H9 (cell line): ENCODE data around the gene CEP68. TPM values are rescaled to one million over a fixed set of nuclear protein-coding genes. Genes with fewer than 3 reads are reported as not detected.

Experiments
- DNase-seq: peaks from one replicate; pipeline ENCODE4 v3.0.0-alpha.2; 2017
- H2AFZ ChIP-seq: one replicate; pipeline ENCODE4 v1.6.1; 2013; ENCODE audit warnings: mild to moderate bottlenecking, low read length, control low read depth, moderate library complexity
- H2AK5ac ChIP-seq: 2 replicates; pipeline ENCODE4 v1.6.1; 2013; ENCODE audit warnings: low read length, control low read depth, mixed read lengths; ENCODE audit not compliant: insufficient read length
- H2BK120ac ChIP-seq: one replicate; pipeline ENCODE4 v1.6.1; 2013; ENCODE audit warnings: low read depth, mild to moderate bottlenecking, low read length, control low read depth, inconsistent platforms; ENCODE audit not compliant: poor library complexity, severe bottlenecking
- H2BK12ac ChIP-seq: 2 replicates; pipeline ENCODE4 v1.6.1; 2013; ENCODE audit warnings: low read length, control low read depth, mixed read lengths, low read depth; ENCODE audit not compliant: insufficient read length
- H2BK15ac ChIP-seq: 2 replicates; pipeline ENCODE4 v1.6.1; 2013; ENCODE audit warnings: low read depth, low read length, control low read depth
- H2BK20ac ChIP-seq: one replicate; pipeline ENCODE4 v1.6.1; 2013; ENCODE audit warnings: low read depth, mild to moderate bottlenecking, low read length, control low read depth, inconsistent platforms; ENCODE audit not compliant: poor library complexity, severe bottlenecking
- H2BK5ac ChIP-seq: 2 replicates; pipeline ENCODE4 v1.6.1; 2013; ENCODE audit warnings: low read length, control low read depth, mixed read lengths; ENCODE audit not compliant: insufficient read length
- H3K14ac ChIP-seq: 2 replicates; pipeline ENCODE4 v1.6.1; 2013; ENCODE audit warnings: low read length, control low read depth; ENCODE audit not compliant: insufficient read depth
- H3K18ac ChIP-seq: 2 replicates; pipeline ENCODE4 v1.6.1; 2013; ENCODE audit warnings: low read depth, mild to moderate bottlenecking, mixed read lengths, low read length, control low read depth; ENCODE audit not compliant: insufficient read length
- H3K23ac ChIP-seq: 2 replicates; pipeline ENCODE4 v1.6.1; 2013; ENCODE audit warnings: low read length, control low read depth, mixed read lengths, low read depth; ENCODE audit not compliant: insufficient read length
- H3K23me2 ChIP-seq: 2 replicates; pipeline ENCODE4 v1.6.1; 2013; ENCODE audit warnings: low read depth, mild to moderate bottlenecking, mixed read lengths, low read length, control low read depth; ENCODE audit not compliant: insufficient read length, poor library complexity, severe bottlenecking
- H3K27ac ChIP-seq: 2 replicates; pipeline ENCODE4 v1.5.1; 2013; ENCODE audit warnings: low read length, control low read depth, mixed read lengths, low read depth; ENCODE audit not compliant: insufficient read length
- H3K27me3 ChIP-seq: 2 replicates; pipeline ENCODE4 v1.6.1; 2013; ENCODE audit warnings: low read length, control low read depth, inconsistent platforms; ENCODE audit not compliant: insufficient read depth
- H3K4ac ChIP-seq: 2 replicates; pipeline ENCODE4 v1.6.1; 2013; ENCODE audit warnings: low read depth, mild to moderate bottlenecking, control low read depth, inconsistent platforms, low read length, moderate library complexity
- H3K4me1 ChIP-seq: 2 replicates; pipeline ENCODE4 v1.6.1; 2013; ENCODE audit warnings: low read length, control low read depth, inconsistent platforms; ENCODE audit not compliant: insufficient read depth
- H3K4me2 ChIP-seq: 2 replicates; pipeline ENCODE4 v1.6.1; 2013; ENCODE audit warnings: low read length, control low read depth, mixed read lengths; ENCODE audit not compliant: insufficient read length, insufficient read depth
- H3K56ac ChIP-seq: 2 replicates; pipeline ENCODE4 v1.6.1; 2013; ENCODE audit warnings: low read depth, mild to moderate bottlenecking, mixed read lengths, low read length, control low read depth; ENCODE audit not compliant: insufficient read length
- H3K79me1 ChIP-seq: 2 replicates; pipeline ENCODE4 v1.6.1; 2013; ENCODE audit warnings: low read depth, mild to moderate bottlenecking, moderate library complexity, low read length, control low read depth, inconsistent platforms; ENCODE audit not compliant: insufficient read depth, poor library complexity, severe bottlenecking
- H3K79me2 ChIP-seq: 2 replicates; pipeline ENCODE4 v1.6.1; 2013; ENCODE audit warnings: low read length, control low read depth, inconsistent platforms; ENCODE audit not compliant: insufficient read depth
- H3K9ac ChIP-seq: 2 replicates; pipeline ENCODE4 v1.6.1; 2013; ENCODE audit warnings: low read length, control low read depth, mixed read lengths; ENCODE audit not compliant: insufficient read length; ENCODE audit errors: extremely low read depth
- H3K9me3 ChIP-seq: one replicate; pipeline ENCODE4 v1.6.1; 2013; ENCODE audit warnings: low read depth, low read length, inconsistent platforms; ENCODE audit not compliant: control insufficient read depth
- H3T11ph ChIP-seq: one replicate; pipeline ENCODE4 v1.6.1; 2013; ENCODE audit warnings: mild to moderate bottlenecking, low read length, control low read depth, inconsistent platforms
- H4K20me1 ChIP-seq: one replicate; pipeline ENCODE4 v1.6.1; 2013; ENCODE audit not compliant: control insufficient read depth, insufficient read length, insufficient read depth
- H4K5ac ChIP-seq: 2 replicates; pipeline ENCODE4 v1.6.1; 2013; ENCODE audit warnings: low read depth, mild to moderate bottlenecking, mixed read lengths, low read length, control low read depth; ENCODE audit not compliant: insufficient read length
- H4K8ac ChIP-seq: replicated peaks from 2 replicates; pipeline ENCODE4 v1.6.1; 2013; ENCODE audit warnings: low read length, control low read depth, mixed read lengths, low read depth; ENCODE audit not compliant: insufficient read length
- H4K91ac ChIP-seq: 2 replicates; pipeline ENCODE4 v1.6.1; 2013; ENCODE audit warnings: low read depth, mild to moderate bottlenecking, moderate library complexity, mixed read lengths, low read length, control low read depth; ENCODE audit not compliant: insufficient read length
- H3K27ac Mint-ChIP-seq, 3 experiments: 2 replicates in 2 of 3; 3 replicates in 1 of 3; pipeline ENCODE4 v1.8.0; 2020 to 2021; ENCODE audit warnings: mixed read lengths in 3 of 3, mild to moderate bottlenecking in 1 of 3, moderate library complexity in 1 of 3
- H3K27me3 Mint-ChIP-seq: 2 replicates; pipeline ENCODE4 v1.8.0; 2021; ENCODE audit warnings: low read depth, mild to moderate bottlenecking, moderate library complexity, mixed read lengths
- H3K36me3 Mint-ChIP-seq, 3 experiments: 2 replicates in 2 of 3; 3 replicates in 1 of 3; pipeline ENCODE4 v1.8.0; 2020 to 2021; ENCODE audit warnings: low read depth in 3 of 3, mixed read lengths in 3 of 3; ENCODE audit not compliant: insufficient read depth in 1 of 3
- H3K4me1 Mint-ChIP-seq, 2 experiments: 2 replicates each; pipeline ENCODE4 v1.8.0; 2020; ENCODE audit warnings: mixed read lengths in 2 of 2
- H3K4me3 Mint-ChIP-seq, 2 experiments: 2 replicates in 1 of 2; 3 replicates in 1 of 2; pipeline ENCODE4 v1.8.0; 2020 to 2021; ENCODE audit warnings: mild to moderate bottlenecking in 2 of 2, mixed read lengths in 2 of 2, moderate library complexity in 1 of 2
- H3K9me3 Mint-ChIP-seq, 2 experiments: 2 replicates in 1 of 2; 3 replicates in 1 of 2; pipeline ENCODE4 v1.8.0; 2020; ENCODE audit warnings: mild to moderate bottlenecking in 2 of 2, mixed read lengths in 2 of 2, moderate library complexity in 1 of 2
- WGBS: extraction: QIAGEN DNeasy Blood & Tissue Kit; methylation state at CpG from one replicate; pipeline ENCODE4 v1.1.7; 2013; ENCODE audit warnings: missing lambda C conversion rate, low lambda C conversion rate, mixed read lengths; ENCODE audit not compliant: insufficient read length; ENCODE audit errors: extremely low coverage; 5-methylcytosine and 5-hydroxymethylcytosine counted together
- total RNA-seq: library from RNA; stranded (reverse); gene quantifications from 2 replicates; pipeline ENCODE4 v1.2.1, GENCODE V29; 2021
- TF ChIP-seq, protein P1 (sequence below): fragments of 200-600 bp; sonication (generic); conservative IDR thresholded peaks from 3 replicates; pipeline ENCODE4 v1.8.0; 2021; ENCODE audit warnings: antibody characterized with exemption, mild to moderate bottlenecking

CEP68 gene
- total RNA-seq, 1 experiment from 2014 or later = 20.2 TPM

- Mint-ChIP-seq H3K27me3 (no peaks in the 10 kb centered on the region; the same call in 1 of the 2 replicates), H3K27ac (peak overlapping the region in 2 of 3 experiments; percentile 29 to 71; a peak in 2 of 7 replicates), H3K4me3 (no peak overlapping the region), H3K4me1 (peaks cover 24 to 34% of the 10 kb centered on the region in 2 experiments), H3K9me3 (no peaks in the 10 kb centered on the region), H3K36me3 (peaks cover 0 to 6% (median 2%) of the 10 kb centered on the region in 3 experiments; a peak in 6 of 7 replicates)
- no peak for DNase-seq
- peaks cover 10% of the 10 kb centered on the region for H3K79me1 ChIP-seq
- no peak overlapping the region for H3K14ac ChIP-seq
- H3K4me2 ChIP-seq = no peak overlapping the region
- no peak overlapping the region for H4K5ac ChIP-seq
- no peak overlapping the region for H3K56ac ChIP-seq
- no peak overlapping the region for H3T11ph ChIP-seq
- no peak overlapping the region for H4K8ac ChIP-seq
- H4K91ac ChIP-seq = no peak overlapping the region
- no peak overlapping the region for H3K9ac ChIP-seq
- H3K4ac ChIP-seq = no peak overlapping the region
- H3K79me2 ChIP-seq = peaks cover 16% of the 10 kb centered on the region
- no peaks in the 10 kb centered on the region for H3K27me3 ChIP-seq
- no peak overlapping the region for H2AK5ac ChIP-seq
- H2AFZ ChIP-seq = no peak overlapping the region
- H3K4me1 ChIP-seq = no peaks in the 10 kb centered on the region; the same call in 1 of the 2 replicates
- no peak overlapping the region for H2BK20ac ChIP-seq
- H2BK5ac ChIP-seq = no peak overlapping the region
- peaks cover 2% of the 10 kb centered on the region for H4K20me1 ChIP-seq
- TF ChIP-seq, protein P1, sequence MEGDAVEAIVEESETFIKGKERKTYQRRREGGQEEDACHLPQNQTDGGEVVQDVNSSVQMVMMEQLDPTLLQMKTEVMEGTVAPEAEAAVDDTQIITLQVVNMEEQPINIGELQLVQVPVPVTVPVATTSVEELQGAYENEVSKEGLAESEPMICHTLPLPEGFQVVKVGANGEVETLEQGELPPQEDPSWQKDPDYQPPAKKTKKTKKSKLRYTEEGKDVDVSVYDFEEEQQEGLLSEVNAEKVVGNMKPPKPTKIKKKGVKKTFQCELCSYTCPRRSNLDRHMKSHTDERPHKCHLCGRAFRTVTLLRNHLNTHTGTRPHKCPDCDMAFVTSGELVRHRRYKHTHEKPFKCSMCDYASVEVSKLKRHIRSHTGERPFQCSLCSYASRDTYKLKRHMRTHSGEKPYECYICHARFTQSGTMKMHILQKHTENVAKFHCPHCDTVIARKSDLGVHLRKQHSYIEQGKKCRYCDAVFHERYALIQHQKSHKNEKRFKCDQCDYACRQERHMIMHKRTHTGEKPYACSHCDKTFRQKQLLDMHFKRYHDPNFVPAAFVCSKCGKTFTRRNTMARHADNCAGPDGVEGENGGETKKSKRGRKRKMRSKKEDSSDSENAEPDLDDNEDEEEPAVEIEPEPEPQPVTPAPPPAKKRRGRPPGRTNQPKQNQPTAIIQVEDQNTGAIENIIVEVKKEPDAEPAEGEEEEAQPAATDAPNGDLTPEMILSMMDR = no peak
- H3K18ac ChIP-seq = no peak overlapping the region
- no peak overlapping the region for H2BK15ac ChIP-seq
- H3K23ac ChIP-seq = no peak overlapping the region
- no CpG with 5 or more reads among the region's 8 CpGs for WGBS
- H2BK120ac ChIP-seq = no peak overlapping the region
- no peaks in the 10 kb centered on the region for H3K9me3 ChIP-seq
- peaks cover 5% of the 10 kb centered on the region for H3K23me2 ChIP-seq
- H3K27ac ChIP-seq = no peak overlapping the region
- no peak overlapping the region for H2BK12ac ChIP-seq
These were observed 5.7 kb downstream of the CEP68 start for GRCh38 chr2:65061910-65062339.
